HepG2 (cell line): ENCODE measurements around the gene CCDC120. TPM values are rescaled to one million over a fixed set of nuclear protein-coding genes. Genes with fewer than 3 reads are reported as not detected.

Source experiments
- BRCA1 ChIP-seq: sonication (generic); formaldehyde crosslinking; IDR thresholded peaks from 2 replicates; pipeline ENCODE4 v1.4.0; 2020; ENCODE audit warnings: missing genetic modification reagents
- HNF4G ChIP-seq, 2 experiments: sonication (generic) in 1 of 2; formaldehyde crosslinking in 1 of 2; IDR thresholded peaks; 2 replicates each; pipeline versions ENCODE4 v1.4.0 to v1.6.1; 2011 to 2020; ENCODE audit warnings: borderline replicate concordance in 2 of 2, low read depth in 2 of 2, mild to moderate bottlenecking in 2 of 2, low read length in 1 of 2, missing genetic modification reagents in 1 of 2, moderate library complexity in 1 of 2
- HOXA5 ChIP-seq: sonication (generic); formaldehyde crosslinking; IDR thresholded peaks from 2 replicates; pipeline ENCODE4 v1.4.0; 2020; ENCODE audit warnings: missing genetic modification reagents
- HOXD1 ChIP-seq: sonication (generic); formaldehyde crosslinking; IDR thresholded peaks from 2 replicates; pipeline ENCODE4 v1.5.0; 2020; ENCODE audit warnings: missing genetic modification reagents
- KDM5B ChIP-seq: sonication (generic); formaldehyde crosslinking; IDR thresholded peaks from 2 replicates; pipeline ENCODE4 v1.4.0; 2020; ENCODE audit warnings: missing genetic modification reagents, mild to moderate bottlenecking, borderline replicate concordance
- NFYB ChIP-seq: sonication (generic); formaldehyde crosslinking; IDR thresholded peaks from 2 replicates; pipeline ENCODE4 v1.4.0; 2020; ENCODE audit warnings: missing genetic modification reagents
- PHF21A ChIP-seq: sonication (generic); formaldehyde crosslinking; IDR thresholded peaks from 2 replicates; pipeline ENCODE4 v1.5.0; 2020; ENCODE audit warnings: mild to moderate bottlenecking, missing genetic modification reagents
- TBL1XR1 ChIP-seq: fragments of 150-350 bp; IDR thresholded peaks from 2 replicates; pipeline ENCODE4 v1.6.1; 2014; ENCODE audit warnings: borderline replicate concordance, low read length; ENCODE audit not compliant: partially characterized antibody
- ZFX ChIP-seq: sonication (generic); formaldehyde crosslinking; IDR thresholded peaks from 2 replicates; pipeline ENCODE4 v1.4.0; 2020; ENCODE audit warnings: mild to moderate bottlenecking, low read depth, missing genetic modification reagents, moderate library complexity
- ZIK1 ChIP-seq: sonication (generic); formaldehyde crosslinking; IDR thresholded peaks from 2 replicates; pipeline ENCODE4 v1.5.0; 2020; ENCODE audit warnings: mild to moderate bottlenecking, low read depth, missing genetic modification reagents, borderline replicate concordance
- ZMAT3 ChIP-seq: sonication (generic); formaldehyde crosslinking; conservative IDR thresholded peaks from 2 replicates; pipeline ENCODE4 v1.7.0; 2021; ENCODE audit warnings: missing genetic modification reagents
- ZNF263 ChIP-seq: sonication (generic); formaldehyde crosslinking; IDR thresholded peaks from 2 replicates; pipeline ENCODE4 v1.4.0; 2020; ENCODE audit warnings: missing genetic modification reagents
- ZNF350 ChIP-seq: sonication (generic); formaldehyde crosslinking; IDR thresholded peaks from 2 replicates; pipeline ENCODE4 v1.4.0; 2020; ENCODE audit warnings: mild to moderate bottlenecking, low read depth, missing genetic modification reagents, borderline replicate concordance
- ZNF747 ChIP-seq: sonication (generic); formaldehyde crosslinking; IDR thresholded peaks from 2 replicates; pipeline ENCODE4 v1.8.1; 2023; ENCODE audit warnings: missing genetic modification reagents, mild to moderate bottlenecking, borderline replicate concordance
- polyA plus RNA-seq, 8 experiments: library from polyadenylated mRNA; depleted of rRNA in 3 of 8; stranded (reverse) in 7 of 8; unstranded in 1 of 8; fragments of >200 nt; fragmentation: Illumina TruSeq in 4 of 8; extraction: Trizol in 4 of 8; gene quantifications; 2 replicates each; pipeline versions ENCODE4 v1.2.1 to v1.2.3, GENCODE V29; 2011 to 2016; ENCODE audit warnings: low read depth in 4 of 8, missing spikeins in 1 of 8, mixed read lengths in 1 of 8; ENCODE audit not compliant: insufficient read depth in 1 of 8
- total RNA-seq, 5 experiments: library from RNA; depleted of rRNA; stranded (reverse); fragments of >200 nt; fragmentation: Illumina TruSeq; extraction: Trizol; gene quantifications; 2 replicates each; pipeline ENCODE4 v1.2.3, GENCODE V29; 2016; ENCODE audit warnings: low read depth in 1 of 5
- TF ChIP-seq, protein P1 (sequence below): sonication (generic); formaldehyde crosslinking; IDR thresholded peaks from 2 replicates; pipeline ENCODE4 v1.4.0; 2020; ENCODE audit warnings: missing genetic modification reagents, borderline replicate concordance
- TF ChIP-seq, protein P2 (sequence below): sonication (generic); formaldehyde crosslinking; IDR thresholded peaks from 2 replicates; pipeline ENCODE4 v1.4.0; 2020; ENCODE audit warnings: missing genetic modification reagents; ENCODE audit errors: not compliant biosample characterization
- TF ChIP-seq, protein P3 (sequence below): sonication (generic); formaldehyde crosslinking; IDR thresholded peaks from 2 replicates; pipeline ENCODE4 v1.9.0; 2021; ENCODE audit warnings: missing genetic modification reagents, borderline replicate concordance

Gene CCDC120
- total and polyA plus RNA-seq, 2 of the 13 experiments (the other 11 are each of a cell fraction or from before 2014, with no cell fraction given) = 0.89 to 3.2 TPM

DNA sequence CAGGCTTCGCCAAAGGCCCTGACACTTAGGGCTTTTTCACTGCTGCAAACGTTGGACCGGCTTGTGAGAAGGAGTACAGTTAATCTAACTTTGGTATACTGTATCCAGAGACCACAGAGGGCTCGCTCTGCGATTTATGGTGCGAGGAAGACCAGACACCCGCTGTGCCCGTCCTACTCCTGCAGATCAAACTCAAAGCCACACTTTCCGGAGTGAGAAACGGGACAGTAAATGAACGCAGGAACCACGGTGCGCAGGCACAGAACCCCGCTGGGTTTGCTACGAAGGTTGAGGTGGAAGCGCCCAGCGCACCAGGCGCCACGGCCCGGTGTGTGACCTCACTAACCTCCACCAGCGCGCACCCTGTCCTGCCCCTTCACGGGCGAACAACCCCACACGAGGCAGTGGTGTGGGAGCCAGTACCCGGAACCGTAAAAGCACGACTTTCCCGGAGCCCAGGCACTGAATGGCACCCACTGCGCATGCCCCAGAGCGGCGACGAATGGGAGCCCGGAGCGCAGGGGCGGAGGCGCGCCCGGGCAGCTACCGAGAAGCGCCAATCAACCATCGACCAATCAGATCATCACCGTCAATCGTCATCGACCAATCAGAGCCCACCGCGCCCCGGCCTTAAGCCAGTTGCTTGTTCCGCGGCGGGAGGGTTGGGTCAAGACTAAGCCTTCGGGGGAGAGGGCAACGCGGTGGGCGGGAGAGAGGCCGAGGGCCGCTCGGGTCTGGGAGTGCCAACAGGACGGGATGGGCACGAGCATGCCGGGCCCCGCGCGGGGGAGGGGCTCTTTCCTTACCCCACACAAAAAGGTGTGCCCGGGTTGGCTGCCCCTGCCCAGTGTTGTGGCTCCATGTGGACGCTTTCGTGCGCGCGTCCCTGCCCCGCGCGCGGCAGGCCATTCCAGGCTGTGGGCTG lies 42.2 kb downstream of the CCDC120 start (continued):
- peak; percentile 97 for TF ChIP-seq NFYB
- TF ChIP-seq HOXA5 = peak; percentile 76
- no peak for TF ChIP-seq ZNF263
- TF ChIP-seq ZNF350 (CRISPR knock-in tag) = peak; percentile 27; the same call in 1 of the 2 replicates
- 0 out of 2 replicates have a peak, but pooled peaks have one; percentile 59 for TF ChIP-seq ZIK1 (CRISPR knock-in tag)
- TF ChIP-seq HNF4G (IDR thresholded peaks at IDR 0.05; ENCODE audit: borderline replicate concordance, low read depth, low read length) = no peak
- no peak for TF ChIP-seq HNF4G (CRISPR knock-in tag; IDR thresholded peaks at IDR 0.05; ENCODE audit: borderline replicate concordance, low read depth)
- TF ChIP-seq HOXD1 = 0 out of 2 replicates have a peak, but pooled peaks have one; percentile 33
- TF ChIP-seq TBL1XR1 = no peak
- TF ChIP-seq, protein P1, sequence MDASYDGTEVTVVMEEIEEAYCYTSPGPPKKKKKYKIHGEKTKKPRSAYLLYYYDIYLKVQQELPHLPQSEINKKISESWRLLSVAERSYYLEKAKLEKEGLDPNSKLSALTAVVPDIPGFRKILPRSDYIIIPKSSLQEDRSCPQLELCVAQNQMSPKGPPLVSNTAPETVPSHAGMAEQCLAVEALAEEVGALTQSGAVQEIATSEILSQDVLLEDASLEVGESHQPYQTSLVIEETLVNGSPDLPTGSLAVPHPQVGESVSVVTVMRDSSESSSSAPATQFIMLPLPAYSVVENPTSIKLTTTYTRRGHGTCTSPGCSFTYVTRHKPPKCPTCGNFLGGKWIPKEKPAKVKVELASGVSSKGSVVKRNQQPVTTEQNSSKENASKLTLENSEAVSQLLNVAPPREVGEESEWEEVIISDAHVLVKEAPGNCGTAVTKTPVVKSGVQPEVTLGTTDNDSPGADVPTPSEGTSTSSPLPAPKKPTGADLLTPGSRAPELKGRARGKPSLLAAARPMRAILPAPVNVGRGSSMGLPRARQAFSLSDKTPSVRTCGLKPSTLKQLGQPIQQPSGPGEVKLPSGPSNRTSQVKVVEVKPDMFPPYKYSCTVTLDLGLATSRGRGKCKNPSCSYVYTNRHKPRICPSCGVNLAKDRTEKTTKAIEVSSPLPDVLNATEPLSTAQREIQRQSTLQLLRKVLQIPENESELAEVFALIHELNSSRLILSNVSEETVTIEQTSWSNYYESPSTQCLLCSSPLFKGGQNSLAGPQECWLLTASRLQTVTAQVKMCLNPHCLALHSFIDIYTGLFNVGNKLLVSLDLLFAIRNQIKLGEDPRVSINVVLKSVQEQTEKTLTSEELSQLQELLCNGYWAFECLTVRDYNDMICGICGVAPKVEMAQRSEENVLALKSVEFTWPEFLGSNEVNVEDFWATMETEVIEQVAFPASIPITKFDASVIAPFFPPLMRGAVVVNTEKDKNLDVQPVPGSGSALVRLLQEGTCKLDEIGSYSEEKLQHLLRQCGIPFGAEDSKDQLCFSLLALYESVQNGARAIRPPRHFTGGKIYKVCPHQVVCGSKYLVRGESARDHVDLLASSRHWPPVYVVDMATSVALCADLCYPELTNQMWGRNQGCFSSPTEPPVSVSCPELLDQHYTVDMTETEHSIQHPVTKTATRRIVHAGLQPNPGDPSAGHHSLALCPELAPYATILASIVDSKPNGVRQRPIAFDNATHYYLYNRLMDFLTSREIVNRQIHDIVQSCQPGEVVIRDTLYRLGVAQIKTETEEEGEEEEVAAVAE (CRISPR knock-in tag) = peak; percentile 40; the same call in 1 of the 2 replicates
- TF ChIP-seq, protein P2, sequence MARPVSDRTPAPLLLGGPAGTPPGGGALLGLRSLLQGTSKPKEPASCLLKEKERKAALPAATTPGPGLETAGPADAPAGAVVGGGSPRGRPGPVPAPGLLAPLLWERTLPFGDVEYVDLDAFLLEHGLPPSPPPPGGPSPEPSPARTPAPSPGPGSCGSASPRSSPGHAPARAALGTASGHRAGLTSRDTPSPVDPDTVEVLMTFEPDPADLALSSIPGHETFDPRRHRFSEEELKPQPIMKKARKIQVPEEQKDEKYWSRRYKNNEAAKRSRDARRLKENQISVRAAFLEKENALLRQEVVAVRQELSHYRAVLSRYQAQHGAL = no peak
- TF ChIP-seq ZFX (CRISPR knock-in tag) = peak; percentile 64
- peak; percentile 76 for TF ChIP-seq PHF21A
- TF ChIP-seq, protein P3, sequence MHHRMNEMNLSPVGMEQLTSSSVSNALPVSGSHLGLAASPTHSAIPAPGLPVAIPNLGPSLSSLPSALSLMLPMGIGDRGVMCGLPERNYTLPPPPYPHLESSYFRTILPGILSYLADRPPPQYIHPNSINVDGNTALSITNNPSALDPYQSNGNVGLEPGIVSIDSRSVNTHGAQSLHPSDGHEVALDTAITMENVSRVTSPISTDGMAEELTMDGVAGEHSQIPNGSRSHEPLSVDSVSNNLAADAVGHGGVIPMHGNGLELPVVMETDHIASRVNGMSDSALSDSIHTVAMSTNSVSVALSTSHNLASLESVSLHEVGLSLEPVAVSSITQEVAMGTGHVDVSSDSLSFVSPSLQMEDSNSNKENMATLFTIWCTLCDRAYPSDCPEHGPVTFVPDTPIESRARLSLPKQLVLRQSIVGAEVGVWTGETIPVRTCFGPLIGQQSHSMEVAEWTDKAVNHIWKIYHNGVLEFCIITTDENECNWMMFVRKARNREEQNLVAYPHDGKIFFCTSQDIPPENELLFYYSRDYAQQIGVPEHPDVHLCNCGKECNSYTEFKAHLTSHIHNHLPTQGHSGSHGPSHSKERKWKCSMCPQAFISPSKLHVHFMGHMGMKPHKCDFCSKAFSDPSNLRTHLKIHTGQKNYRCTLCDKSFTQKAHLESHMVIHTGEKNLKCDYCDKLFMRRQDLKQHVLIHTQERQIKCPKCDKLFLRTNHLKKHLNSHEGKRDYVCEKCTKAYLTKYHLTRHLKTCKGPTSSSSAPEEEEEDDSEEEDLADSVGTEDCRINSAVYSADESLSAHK (CRISPR knock-in tag) = no peak
- TF ChIP-seq BRCA1 (CRISPR knock-in tag) = no peak
- 0 out of 2 replicates have a peak, but pooled peaks have one; percentile 58 for TF ChIP-seq ZNF747
- TF ChIP-seq ZMAT3 (CRISPR knock-in tag) = no peak; the same call in 1 of the 2 replicates
- TF ChIP-seq KDM5B = 0 out of 2 replicates have a peak, but pooled peaks have one; percentile 11
